HG02798 (cell line): Measurements from ENCODE around the gene STRBP.
A peak's percentile ranks its signal among the peaks of the same experiment; 100 is the strongest.
"Not testable (repeated sequence)": the region's sequence is repeated elsewhere in the genome, so short reads cannot be mapped to it uniquely, and the experiment has no call there.

Source experiments
- ATAC-seq: cut with Tn5 transposase; IDR thresholded peaks from one replicate; pipeline ENCODE4 v1.9.1; 2021; ENCODE audit warnings: mild to moderate bottlenecking; ENCODE audit not compliant: unreplicated experiment, poor library complexity

The STRBP gene

GRCh38 chr9:123268465-123269259 lies at the start of gene STRBP:
TSS of gene STRBP (minus strand) at chr9:123268586. CDS start at chr9:123184134, 84,452 bp downstream.
- ATAC-seq, result peak; percentile 91

DNA sequence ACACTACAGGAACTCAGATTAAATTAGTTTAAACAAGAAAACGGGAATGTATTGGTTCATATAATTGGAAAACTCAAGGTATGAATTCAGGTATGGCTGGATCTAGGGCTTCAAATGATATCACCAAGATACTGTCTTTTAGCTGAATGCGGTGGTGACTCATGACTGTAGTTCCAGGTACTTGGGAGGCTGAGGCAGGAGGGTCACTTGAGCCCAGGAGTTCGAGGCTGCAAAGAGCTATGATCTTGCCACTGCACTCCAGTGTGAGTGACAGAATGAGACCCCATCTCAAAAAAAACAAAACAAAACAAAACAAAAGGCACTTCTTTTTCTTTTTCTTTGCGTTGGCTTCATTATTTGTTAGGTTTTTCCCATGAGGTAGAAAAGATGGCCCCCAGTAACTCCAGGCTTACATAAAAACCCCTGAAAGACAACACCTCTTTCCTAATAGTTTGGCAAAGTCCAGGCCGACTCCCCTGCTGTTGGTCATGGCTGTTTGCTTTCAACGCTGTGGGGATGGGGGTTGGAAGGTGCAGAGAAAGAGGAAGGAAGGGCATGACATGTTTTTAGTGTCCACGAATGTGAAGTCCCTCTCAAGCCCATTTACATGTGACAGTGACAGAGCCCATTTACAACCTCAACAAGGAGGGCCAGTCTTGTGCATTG lies 47.8 kb upstream of the STRBP start:
- ATAC-seq, result no peak

DNA sequence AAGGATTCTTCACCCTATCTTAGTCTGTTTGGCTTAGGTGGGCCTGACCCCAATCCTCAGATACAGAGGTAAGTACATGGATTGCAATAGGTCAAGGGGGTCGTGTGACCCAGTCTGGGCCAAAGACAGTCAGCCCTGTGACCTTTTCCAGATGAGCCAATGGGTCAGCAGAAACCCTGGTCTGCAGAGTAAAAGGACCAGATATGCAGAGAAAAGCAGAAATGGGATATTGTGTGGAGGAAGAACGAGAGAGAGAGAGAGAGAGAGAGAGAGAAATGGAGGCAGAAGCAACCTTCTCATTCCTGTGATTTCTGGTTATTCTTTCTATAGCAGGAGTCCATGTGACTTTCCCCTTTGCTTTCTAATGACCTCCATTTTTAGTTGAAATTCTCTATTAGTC lies 47.2 kb upstream of the STRBP start:
- ATAC-seq, result no peak

DNA sequence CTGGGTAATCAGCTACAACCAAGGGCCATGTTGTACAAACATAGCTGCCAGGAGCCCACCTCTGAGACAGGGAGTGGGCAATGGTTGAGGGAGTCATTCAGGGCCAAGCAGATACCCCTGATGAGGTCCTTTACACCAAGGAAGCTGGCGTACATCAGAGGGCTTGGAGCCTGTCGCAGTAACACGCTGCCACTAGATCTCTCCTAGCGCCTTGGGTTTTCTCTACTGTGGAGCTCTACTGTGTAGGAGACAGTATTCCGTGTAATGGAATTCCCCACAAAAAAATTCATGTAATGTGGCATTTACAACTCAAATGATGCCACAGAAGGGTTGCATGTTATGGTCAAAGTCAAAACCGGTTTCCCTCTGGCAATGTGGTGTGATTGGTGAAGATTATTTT lies 46.2 kb upstream of the STRBP start:
- ATAC-seq, result no peak

GRCh38 chr9:123312306-123312877 lies 44.0 kb upstream of the STRBP start:
- ATAC-seq, result no peak

DNA sequence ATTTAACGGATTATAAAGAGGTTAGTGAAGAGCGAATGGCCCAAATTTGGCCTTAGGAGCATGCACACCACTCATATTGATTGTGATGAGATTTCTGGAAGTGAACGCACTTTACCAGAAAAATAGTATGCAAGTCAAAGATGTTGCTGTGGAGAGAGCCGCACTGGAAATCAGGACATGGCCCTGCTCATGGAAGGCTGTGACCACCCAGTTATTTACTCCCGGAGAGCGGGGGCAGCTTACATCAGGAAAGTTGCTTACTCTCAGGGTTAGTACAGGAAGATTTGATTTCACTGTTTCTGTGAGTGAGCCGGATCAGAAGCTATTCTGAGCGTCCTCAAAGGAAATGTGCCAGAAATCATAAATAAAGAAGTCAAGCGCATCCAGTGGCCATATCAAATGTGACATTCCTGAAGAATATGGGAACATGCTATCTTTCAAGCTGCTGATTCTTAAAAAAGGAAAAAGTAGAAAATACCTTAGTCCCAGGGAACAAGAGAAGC lies 42.9 kb upstream of the STRBP start:
- ATAC-seq, result no peak

- ATAC-seq, result no peak
These were observed 42.3 kb upstream of the STRBP start for GRCh38 chr9:123310551-123311249.

- ATAC-seq, result no peak
These were observed 41.2 kb upstream of the STRBP start for GRCh38 chr9:123309611-123310010.

DNA sequence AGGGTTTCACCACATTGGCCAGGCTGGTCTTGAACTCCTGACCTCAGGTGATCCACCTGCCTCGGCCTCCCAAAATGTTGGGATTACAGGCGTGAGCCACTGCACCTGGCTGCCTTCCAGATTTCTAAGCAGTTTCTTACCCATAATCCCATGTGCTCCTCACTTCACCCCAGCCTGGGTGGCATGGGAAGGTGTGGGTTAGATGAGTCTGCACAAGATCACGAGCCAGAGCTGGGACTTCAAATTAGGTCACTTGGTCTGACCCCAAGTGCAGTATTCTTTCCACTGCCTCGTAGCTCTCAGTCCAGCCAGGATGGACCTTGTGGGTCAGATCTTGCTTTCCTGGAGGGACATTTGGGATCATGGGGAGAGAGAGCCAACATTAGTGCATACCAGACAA lies 37.5 kb upstream of the STRBP start:
- ATAC-seq, result no peak

- ATAC-seq, result no peak
These were observed 35.9 kb upstream of the STRBP start for GRCh38 chr9:123304340-123304691.

- no peak for ATAC-seq
These were observed 34.2 kb upstream of the STRBP start for GRCh38 chr9:123302348-123303214.

GRCh38 chr9:123301936-123302335 lies 33.5 kb upstream of the STRBP start:
- not testable (repeated sequence) for ATAC-seq

- ATAC-seq, result no peak
These were observed 32.2 kb upstream of the STRBP start for GRCh38 chr9:123300554-123300953.

DNA sequence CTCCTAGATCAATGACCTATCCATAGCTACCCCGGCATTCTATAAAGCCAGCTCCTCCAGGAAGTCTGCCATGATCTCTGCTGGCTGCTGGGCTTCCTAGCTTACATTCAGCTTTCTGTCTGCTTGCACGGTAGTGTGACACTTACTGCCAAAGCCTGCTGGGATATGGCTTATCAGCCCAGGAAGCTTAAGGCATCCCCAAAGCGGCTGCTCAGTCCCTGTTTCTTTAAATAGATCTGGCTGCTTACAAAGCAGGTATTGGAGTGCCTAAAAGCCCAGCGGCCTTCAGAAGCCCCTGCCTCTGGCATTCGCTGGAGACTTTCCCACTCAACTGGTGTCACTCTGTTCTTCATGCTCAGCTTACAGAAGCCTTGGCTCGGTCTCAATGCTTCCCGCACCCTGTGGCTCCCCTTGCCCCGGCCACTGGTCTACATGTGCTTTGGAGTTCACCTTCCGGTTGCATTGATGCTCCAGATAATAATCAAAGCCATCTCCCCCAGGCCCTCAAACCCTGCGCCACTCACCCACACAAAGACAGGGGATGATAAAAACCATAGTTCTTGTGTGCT lies 31.3 kb upstream of the STRBP start:
- ATAC-seq, result no peak

DNA sequence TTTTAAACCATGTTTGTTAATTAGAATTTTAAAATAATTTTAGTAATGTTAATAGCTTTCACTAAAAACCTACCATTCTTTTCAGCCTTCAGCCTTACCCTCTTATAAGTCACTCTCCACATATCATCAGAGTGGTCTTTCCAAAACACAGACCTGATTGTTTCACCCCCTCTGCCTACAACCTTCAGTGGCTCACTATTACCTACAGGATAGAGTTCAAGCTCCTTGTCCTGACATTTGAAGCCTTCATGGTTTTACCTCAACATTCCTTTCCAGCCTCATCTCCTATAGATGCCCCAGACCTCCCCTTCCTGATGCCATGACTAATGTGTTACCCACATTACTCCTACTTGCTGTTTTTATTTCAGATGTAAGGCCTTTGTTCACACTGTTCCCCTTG lies 27.8 kb upstream of the STRBP start:
- no peak for ATAC-seq

DNA sequence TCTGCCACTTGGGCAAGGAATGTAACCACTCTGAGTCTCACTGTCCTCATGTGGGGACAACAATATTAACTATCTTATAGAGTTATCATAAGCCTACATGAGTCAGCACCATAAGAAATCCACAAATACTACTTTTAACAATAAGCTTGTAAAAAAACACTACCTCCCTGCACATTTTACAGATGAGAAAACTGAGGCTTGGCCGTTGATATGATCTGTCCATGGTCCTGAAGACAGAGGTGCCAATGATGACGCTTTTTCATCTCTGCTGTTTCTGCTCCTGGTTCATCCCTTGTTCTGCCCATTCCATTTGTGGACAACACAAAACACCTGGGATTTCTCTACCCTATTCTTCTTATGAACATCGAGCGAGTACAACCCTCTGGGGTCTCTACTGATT lies 23.4 kb upstream of the STRBP start:
- no peak for ATAC-seq

DNA sequence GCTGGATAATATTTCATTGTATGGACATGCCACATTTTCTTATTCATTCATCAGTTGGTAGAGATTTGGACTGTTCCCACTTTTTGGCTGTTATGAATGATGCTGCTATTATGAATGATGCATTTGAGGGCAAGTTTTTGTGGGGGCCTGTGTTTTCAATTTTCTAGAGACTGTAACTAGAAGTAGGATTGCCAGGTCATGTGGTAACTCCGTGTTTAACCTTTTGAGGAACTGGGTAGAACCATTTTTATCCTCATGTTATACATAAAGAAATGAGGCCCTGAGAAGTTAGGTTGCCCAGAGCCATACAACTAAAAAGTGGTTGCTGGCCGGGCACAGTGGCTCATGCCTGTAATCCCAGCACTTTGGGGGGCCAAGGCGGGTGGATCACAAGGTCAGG lies 22.4 kb upstream of the STRBP start:
- ATAC-seq, result no peak

DNA sequence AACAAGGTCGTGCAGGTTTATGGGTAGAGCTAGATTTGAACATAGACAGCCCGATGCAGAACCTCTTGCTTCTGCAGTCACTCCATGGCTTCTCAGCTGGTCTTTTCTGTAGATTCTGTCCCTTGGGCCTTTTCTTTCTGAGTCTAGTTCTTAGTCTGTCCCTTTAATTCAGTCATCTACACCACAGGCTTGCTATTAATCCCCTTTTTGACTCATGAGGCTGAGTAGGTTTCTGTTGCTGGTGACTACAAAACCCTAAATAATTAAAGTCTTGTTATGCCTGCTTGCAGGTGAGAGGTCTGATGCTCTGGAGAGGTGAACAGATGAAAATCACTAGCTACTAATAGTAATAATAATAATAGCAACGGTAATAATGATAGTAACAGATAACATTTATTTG lies 19.3 kb upstream of the STRBP start:
- no peak for ATAC-seq

- ATAC-seq, result no peak
These were observed 17.9 kb upstream of the STRBP start for GRCh38 chr9:123286324-123286723.

DNA sequence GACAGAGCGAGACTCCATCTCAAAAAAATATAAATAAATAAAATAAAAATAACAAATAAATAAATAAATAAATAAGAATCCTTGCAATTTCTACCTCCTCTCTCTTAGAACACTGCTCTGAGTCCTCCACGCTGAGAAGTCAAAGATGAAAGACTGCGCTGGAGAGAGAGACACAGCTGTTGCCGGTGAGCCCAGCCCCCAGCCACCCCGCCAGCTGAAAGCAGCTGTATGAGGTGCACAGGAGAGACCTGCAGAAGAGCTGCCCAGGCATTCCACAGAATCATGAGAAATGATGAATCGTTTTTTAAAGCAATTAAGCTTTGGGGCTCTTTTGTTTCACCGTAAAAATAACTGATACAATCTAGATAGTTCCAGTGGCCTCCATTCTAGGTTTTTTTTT lies 16.3 kb upstream of the STRBP start:
- no peak for ATAC-seq
